Panc1 (cell line): ENCODE results near the gene DBET. TPM values are rescaled to one million over a fixed set of nuclear protein-coding genes. Genes with fewer than 3 reads are reported as not detected.
"Not testable (repeated sequence)": the region's sequence is repeated elsewhere in the genome, so short reads cannot be mapped to it uniquely, and the experiment has no call there.

Experiments used
- ATAC-seq: fragments of 200-7000 bp; cut with Tn5 transposase; 2 replicates; pipeline ENCODE4 v1.9.1; 2020; ENCODE audit warnings: mild to moderate bottlenecking, moderate library complexity
- BruUV-seq: library from RNA; stranded (reverse); fragments of 400-500 nt; replicated peaks from 2 replicates; lab custom pipeline; 2021; lab: Mats Ljungman, UMichigan
- CTCF ChIA-PET: fragments of 300-600 bp; sonication (Branson Sonifier 250); formaldehyde crosslinking; loops from one replicate; lab custom pipeline; 2022; ENCODE audit warnings: antibody characterized with exemption; lab: Charles Lee
- POLR2A ChIA-PET: fragments of 300-600 bp; sonication (Branson Sonifier 250); formaldehyde crosslinking; loops from one replicate; lab custom pipeline; 2022; ENCODE audit warnings: antibody characterized with exemption; lab: Charles Lee
- DNase-seq: peaks from one replicate; pipeline ENCODE4 v3.0.0-alpha.2; 2010; ENCODE audit warnings: low read depth, low spot score
- H3K27ac ChIP-seq: 2 replicates; pipeline ENCODE4 v1.5.1; 2011; ENCODE audit warnings: mild to moderate bottlenecking, low read length, inconsistent platforms
- H3K27me3 ChIP-seq: fragments of 200-500 bp; sonication (Bioruptor generic); 2 replicates; pipeline ENCODE4 v1.6.0; 2014; ENCODE audit warnings: low read length, inconsistent platforms; ENCODE audit not compliant: control insufficient read depth, insufficient read depth
- H3K36me3 ChIP-seq: fragments of 200-500 bp; sonication (Bioruptor generic); 2 replicates; pipeline ENCODE4 v1.5.1; 2014; ENCODE audit warnings: inconsistent platforms, mild to moderate bottlenecking, low read length, moderate library complexity; ENCODE audit not compliant: control insufficient read depth, insufficient read depth
- H3K4me1 ChIP-seq: 2 replicates; pipeline ENCODE4 v1.5.1; 2011; ENCODE audit warnings: inconsistent platforms, mild to moderate bottlenecking, low read length, moderate library complexity; ENCODE audit not compliant: control insufficient read depth, insufficient read depth
- H3K4me3 ChIP-seq, 2 experiments: 2 replicates each; pipeline ENCODE4 v1.5.1; 2011 to 2012; ENCODE audit warnings: low read depth in 2 of 2, low read length in 2 of 2, mild to moderate bottlenecking in 2 of 2, inconsistent platforms in 1 of 2, moderate library complexity in 1 of 2
- H3K9me3 ChIP-seq: fragments of 200-500 bp; sonication (Bioruptor generic); 2 replicates; pipeline ENCODE4 v1.5.1; 2014; ENCODE audit warnings: low read depth, mild to moderate bottlenecking, inconsistent platforms, low read length, moderate library complexity; ENCODE audit not compliant: control insufficient read depth, insufficient read depth
- POLR2AphosphoS5 ChIP-seq: IDR thresholded peaks from 2 replicates; pipeline ENCODE4 v1.6.1; 2012; ENCODE audit warnings: mild to moderate bottlenecking, low read depth, low read length, moderate library complexity
- SIN3A ChIP-seq: IDR thresholded peaks from 2 replicates; pipeline ENCODE4 v1.6.1; 2012; ENCODE audit warnings: low read depth, mild to moderate bottlenecking, low read length, moderate library complexity, borderline replicate concordance; ENCODE audit not compliant: insufficient read depth
- TCF7L2 ChIP-seq: IDR thresholded peaks from 2 replicates; pipeline ENCODE4 v1.6.1; 2011; ENCODE audit warnings: mild to moderate bottlenecking, low read depth, low read length, inconsistent platforms
- in situ Hi-C: cut with HindIII; loops from 2 replicates; pipeline ENCODE4 v1.10.0; 2016; ENCODE audit warnings: low sequenced_read_pairs, low pct_unique_long_range_greater_than_20kb
- intact Hi-C: fragments of 100-400 bp; cut with micrococcal nuclease; formaldehyde crosslinking; loops from one replicate; pipeline ENCODE4 v1.10.0; 2022; ENCODE audit not compliant: unreplicated experiment
- total RNA-seq: library from RNA; stranded (reverse); gene quantifications from one replicate; pipeline ENCODE4 v1.2.1, GENCODE V29; 2021; ENCODE audit not compliant: unreplicated experiment
- TF ChIP-seq, protein P1 (sequence below): fragments of 450-650 bp; IDR thresholded peaks from 2 replicates; pipeline ENCODE4 v1.5.1; 2017; ENCODE audit warnings: mild to moderate bottlenecking
- TF ChIP-seq, protein P2 (sequence below), 2 experiments: IDR thresholded peaks; 2 replicates each; pipeline ENCODE4 v1.6.1; 2011 to 2012; ENCODE audit warnings: low read depth in 2 of 2, control low read depth in 1 of 2, low read length in 1 of 2, mild to moderate bottlenecking in 1 of 2, moderate library complexity in 1 of 2; ENCODE audit not compliant: insufficient read depth in 1 of 2

The DBET gene
- total RNA-seq, 1 experiment from 2014 or later: not detected

DNA sequence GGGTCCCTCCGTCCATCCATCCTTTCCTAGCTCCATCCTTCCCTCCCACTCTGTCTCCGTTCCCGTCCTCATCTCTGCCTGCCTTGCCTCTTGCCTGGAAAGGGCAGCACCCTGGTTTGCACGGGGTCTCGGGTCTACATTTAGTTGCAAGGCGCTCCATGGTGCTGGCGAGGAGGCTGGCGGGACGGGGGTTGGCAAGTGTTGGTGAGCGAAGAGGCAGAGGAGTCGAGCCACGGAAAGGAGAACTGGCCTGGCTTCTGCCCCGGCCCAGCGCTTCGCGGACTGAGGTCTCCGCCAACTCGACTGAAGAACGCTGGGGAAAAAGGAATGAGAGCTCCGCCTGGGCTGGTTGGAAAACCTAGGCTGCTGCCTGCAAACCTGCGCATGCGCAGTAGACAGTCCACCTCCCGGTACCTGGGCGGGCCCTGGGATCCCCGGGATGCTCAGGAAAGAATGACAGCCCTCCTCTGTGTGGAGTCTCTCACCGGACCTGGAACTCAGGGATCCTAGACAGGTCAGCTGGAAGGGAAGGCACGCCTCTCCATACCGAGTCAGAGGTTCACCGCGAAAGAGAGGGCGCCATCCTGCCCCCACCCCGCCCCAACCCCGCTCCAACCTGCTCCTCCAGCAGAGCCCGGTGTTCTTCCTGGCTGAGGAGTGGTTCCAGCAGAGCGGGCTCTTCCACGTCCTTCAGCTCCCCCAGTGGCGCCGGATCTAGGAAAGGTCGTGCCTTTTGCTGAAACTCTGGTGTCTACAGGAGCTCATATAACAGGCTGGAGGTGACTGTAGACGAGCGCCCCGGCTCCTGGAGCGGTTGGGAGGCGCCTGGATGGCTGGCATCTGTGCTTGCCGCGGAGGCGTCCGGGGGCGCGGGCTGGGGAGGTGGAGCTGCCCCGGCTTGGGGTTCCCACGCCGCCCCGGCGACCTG, 43.2 kb upstream of the DBET start:
- peak; percentile 89 for ATAC-seq
- H3K36me3 ChIP-seq: no peaks in the 10 kb centered on the region
- H3K27ac ChIP-seq: no peak overlapping the region
- BruUV-seq: no TSS peak
- in situ Hi-C loops (no loop called here), intact Hi-C loops (no loop called here)
- TF ChIP-seq, protein P1, sequence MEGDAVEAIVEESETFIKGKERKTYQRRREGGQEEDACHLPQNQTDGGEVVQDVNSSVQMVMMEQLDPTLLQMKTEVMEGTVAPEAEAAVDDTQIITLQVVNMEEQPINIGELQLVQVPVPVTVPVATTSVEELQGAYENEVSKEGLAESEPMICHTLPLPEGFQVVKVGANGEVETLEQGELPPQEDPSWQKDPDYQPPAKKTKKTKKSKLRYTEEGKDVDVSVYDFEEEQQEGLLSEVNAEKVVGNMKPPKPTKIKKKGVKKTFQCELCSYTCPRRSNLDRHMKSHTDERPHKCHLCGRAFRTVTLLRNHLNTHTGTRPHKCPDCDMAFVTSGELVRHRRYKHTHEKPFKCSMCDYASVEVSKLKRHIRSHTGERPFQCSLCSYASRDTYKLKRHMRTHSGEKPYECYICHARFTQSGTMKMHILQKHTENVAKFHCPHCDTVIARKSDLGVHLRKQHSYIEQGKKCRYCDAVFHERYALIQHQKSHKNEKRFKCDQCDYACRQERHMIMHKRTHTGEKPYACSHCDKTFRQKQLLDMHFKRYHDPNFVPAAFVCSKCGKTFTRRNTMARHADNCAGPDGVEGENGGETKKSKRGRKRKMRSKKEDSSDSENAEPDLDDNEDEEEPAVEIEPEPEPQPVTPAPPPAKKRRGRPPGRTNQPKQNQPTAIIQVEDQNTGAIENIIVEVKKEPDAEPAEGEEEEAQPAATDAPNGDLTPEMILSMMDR: no peak
- TF ChIP-seq SIN3A (no peak), TCF7L2 (no peak), POLR2AphosphoS5 (no peak)
- TF ChIP-seq, protein P2, sequence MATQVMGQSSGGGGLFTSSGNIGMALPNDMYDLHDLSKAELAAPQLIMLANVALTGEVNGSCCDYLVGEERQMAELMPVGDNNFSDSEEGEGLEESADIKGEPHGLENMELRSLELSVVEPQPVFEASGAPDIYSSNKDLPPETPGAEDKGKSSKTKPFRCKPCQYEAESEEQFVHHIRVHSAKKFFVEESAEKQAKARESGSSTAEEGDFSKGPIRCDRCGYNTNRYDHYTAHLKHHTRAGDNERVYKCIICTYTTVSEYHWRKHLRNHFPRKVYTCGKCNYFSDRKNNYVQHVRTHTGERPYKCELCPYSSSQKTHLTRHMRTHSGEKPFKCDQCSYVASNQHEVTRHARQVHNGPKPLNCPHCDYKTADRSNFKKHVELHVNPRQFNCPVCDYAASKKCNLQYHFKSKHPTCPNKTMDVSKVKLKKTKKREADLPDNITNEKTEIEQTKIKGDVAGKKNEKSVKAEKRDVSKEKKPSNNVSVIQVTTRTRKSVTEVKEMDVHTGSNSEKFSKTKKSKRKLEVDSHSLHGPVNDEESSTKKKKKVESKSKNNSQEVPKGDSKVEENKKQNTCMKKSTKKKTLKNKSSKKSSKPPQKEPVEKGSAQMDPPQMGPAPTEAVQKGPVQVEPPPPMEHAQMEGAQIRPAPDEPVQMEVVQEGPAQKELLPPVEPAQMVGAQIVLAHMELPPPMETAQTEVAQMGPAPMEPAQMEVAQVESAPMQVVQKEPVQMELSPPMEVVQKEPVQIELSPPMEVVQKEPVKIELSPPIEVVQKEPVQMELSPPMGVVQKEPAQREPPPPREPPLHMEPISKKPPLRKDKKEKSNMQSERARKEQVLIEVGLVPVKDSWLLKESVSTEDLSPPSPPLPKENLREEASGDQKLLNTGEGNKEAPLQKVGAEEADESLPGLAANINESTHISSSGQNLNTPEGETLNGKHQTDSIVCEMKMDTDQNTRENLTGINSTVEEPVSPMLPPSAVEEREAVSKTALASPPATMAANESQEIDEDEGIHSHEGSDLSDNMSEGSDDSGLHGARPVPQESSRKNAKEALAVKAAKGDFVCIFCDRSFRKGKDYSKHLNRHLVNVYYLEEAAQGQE (IDR thresholded peaks at IDR 0.05; ENCODE audit: insufficient read depth in 1 of 2, low read depth in 2 of 2, low read length in 1 of 2): no peak
- H3K9me3 ChIP-seq: no peaks in the 10 kb centered on the region
- no peaks in the 10 kb centered on the region; the same call in 1 of the 2 replicates for H3K27me3 ChIP-seq
- H3K4me3 ChIP-seq: peak overlapping the region; percentile 25 to 50
- POLR2A ChIA-PET: interaction anchor here (0.6 kb wide), 1 partner anchor 82 kb away, joined by 4 read pairs; no protein-coding TSS in a partner anchor
- H3K4me1 ChIP-seq: no peaks in the 10 kb centered on the region
- no peak for DNase-seq
- CTCF ChIA-PET: no interaction called here

DNA sequence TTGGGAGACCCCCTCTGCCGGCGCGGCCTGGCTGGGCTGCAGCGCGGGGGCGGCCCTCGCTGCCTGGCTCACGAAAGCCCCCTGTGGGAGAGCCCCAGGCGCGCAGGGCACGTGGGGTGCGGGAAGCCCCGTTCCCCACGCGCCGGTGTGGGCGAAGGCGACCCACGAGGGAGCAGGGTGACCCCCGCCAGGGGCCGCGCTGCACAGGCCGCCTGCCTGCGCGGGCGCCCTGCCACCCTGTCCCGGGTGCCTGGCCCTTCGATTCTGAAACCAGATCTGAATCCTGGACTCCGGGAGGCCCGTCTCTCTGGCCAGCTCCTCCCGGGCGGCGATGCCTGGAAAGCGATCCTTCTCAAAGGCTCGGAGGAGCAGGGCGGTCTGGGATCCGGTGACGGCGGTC, 42.3 kb upstream of the DBET start:
- POLR2A ChIA-PET, in situ Hi-C loops, intact Hi-C loops, H3K27ac ChIP-seq, H3K4me1 ChIP-seq, BruUV-seq, H3K9me3 ChIP-seq, H3K27me3 ChIP-seq, ATAC-seq, H3K36me3 ChIP-seq, H3K4me3 ChIP-seq, CTCF ChIA-PET, DNase-seq: not testable (repeated sequence)

DNA sequence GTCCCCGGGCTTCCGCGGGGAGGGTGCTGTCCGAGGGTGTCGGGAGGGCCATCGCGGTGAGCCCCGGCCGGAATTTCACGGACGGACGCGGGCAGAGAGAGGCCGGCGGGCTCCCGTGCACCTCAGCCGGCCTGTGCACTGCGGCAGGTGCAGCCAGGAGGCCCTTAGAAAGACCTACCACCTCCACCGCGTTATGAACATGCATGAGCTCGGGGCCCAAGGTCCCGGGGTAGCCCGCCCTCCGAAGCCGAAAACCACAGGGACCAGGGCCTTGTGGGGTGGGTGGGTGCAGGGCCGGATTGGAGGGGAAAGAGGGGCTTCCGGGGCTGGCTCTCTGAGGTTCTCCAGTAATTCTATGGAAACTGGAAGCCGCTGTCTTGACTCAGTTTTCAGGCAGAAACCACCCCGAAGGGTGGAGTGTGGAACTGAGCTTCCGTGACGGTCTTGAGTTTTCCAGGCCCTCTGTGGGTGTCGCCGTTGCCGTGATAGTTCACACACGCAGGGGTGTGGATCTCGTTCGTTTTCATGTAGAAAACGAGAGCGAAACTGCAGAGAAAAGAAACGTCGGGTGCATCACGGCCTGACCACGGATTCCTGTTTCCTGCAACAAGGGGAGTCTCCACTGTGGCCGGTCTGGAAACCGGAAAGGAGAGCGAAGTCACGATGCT, 41.6 kb upstream of the DBET start:
- intact Hi-C loops, DNase-seq, in situ Hi-C loops, H3K9me3 ChIP-seq, H3K4me1 ChIP-seq, BruUV-seq, H3K27ac ChIP-seq, H3K27me3 ChIP-seq, CTCF ChIA-PET, H3K4me3 ChIP-seq, H3K36me3 ChIP-seq, POLR2A ChIA-PET: not testable (repeated sequence)
- peak; percentile 60; the same call in 1 of the 2 replicates for ATAC-seq

DNA sequence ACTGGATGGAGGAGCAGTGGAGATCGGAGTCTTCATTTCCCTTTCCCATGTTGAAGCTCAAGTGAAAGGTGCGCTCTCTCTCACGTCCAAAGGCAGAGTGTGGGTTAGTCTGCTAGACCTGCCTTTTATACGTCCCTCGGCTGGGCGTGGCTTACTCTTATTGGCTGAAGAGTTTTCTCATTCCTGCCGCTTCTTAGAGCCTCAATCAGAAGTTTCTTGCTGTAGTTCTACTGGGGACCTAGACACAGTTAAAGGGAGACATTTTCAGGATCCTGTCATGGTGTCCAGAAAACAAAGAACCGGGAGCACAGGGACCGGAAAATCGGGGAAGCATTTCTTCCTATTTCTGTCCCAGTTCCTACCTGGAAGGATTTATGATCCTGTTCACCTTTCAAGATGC, 37.1 kb upstream of the DBET start, which contains the start of gene FRG2:
TSS of gene FRG2 (minus strand) at position 101 of the 400 bp plus-strand sequence. CDS start at position 49, 52 bp downstream.
- H3K9me3 ChIP-seq, CTCF ChIA-PET, H3K27ac ChIP-seq, DNase-seq, BruUV-seq, intact Hi-C loops, H3K4me1 ChIP-seq, POLR2A ChIA-PET, in situ Hi-C loops, H3K36me3 ChIP-seq, ATAC-seq, H3K4me3 ChIP-seq, H3K27me3 ChIP-seq: not testable (repeated sequence)

DNA sequence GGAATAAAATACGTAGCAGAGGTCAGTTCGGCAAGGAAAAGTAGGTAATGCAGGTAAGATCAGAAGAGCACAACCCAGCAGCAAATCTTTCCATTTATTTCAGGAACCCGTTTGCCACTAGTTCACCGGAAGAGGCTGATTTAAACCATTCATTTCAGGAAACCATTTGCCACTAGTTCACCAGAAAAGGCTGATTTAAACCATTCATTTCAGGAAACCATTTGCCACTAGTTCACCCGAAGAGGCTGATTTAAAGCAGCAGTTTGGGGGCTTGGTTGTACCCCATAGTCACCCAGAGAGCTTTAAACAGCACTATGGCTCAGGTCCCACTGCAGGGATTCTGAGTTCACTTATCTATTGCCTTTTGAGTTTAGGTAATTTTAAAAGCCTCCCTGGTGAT, 33.0 kb upstream of the DBET start:
- ATAC-seq, H3K27ac ChIP-seq, CTCF ChIA-PET, H3K36me3 ChIP-seq, H3K4me1 ChIP-seq, POLR2A ChIA-PET, H3K4me3 ChIP-seq, DNase-seq, H3K27me3 ChIP-seq, in situ Hi-C loops, intact Hi-C loops, H3K9me3 ChIP-seq, BruUV-seq: not testable (repeated sequence)
